Mesenchymal stem cell (in vitro differentiated cells and primary cell): ENCODE results near the gene FCGR3B. TPM values are rescaled to one million over a fixed set of nuclear protein-coding genes. Genes with fewer than 3 reads are reported as not detected.

Source experiments
- DNase-seq: peaks from one replicate; pipeline ENCODE4 v3.0.0-alpha.2; 2013
- H2AFZ ChIP-seq: one replicate; pipeline ENCODE4 v1.6.1; 2013; ENCODE audit warnings: low read depth, mild to moderate bottlenecking, control low read depth, inconsistent platforms, low read length, moderate library complexity
- H2AK5ac ChIP-seq: 2 replicates; pipeline ENCODE4 v1.6.1; 2013; ENCODE audit warnings: low read length, moderate library complexity, mild to moderate bottlenecking, inconsistent platforms; ENCODE audit not compliant: severe bottlenecking
- H2BK120ac ChIP-seq: one replicate; pipeline ENCODE4 v1.6.1; 2013; ENCODE audit warnings: low read depth, mild to moderate bottlenecking, inconsistent platforms, low read length, moderate library complexity
- H2BK12ac ChIP-seq, 2 experiments: one replicate each; pipeline ENCODE4 v1.6.1; 2013; ENCODE audit warnings: inconsistent platforms in 2 of 2, low read length in 2 of 2, mild to moderate bottlenecking in 2 of 2, moderate library complexity in 2 of 2, control low read depth in 1 of 2
- H2BK15ac ChIP-seq: one replicate; pipeline ENCODE4 v1.6.1; 2013; ENCODE audit warnings: mild to moderate bottlenecking, low read depth, inconsistent platforms; ENCODE audit not compliant: poor library complexity, severe bottlenecking
- H2BK5ac ChIP-seq: 2 replicates; pipeline ENCODE4 v1.6.1; 2013; ENCODE audit warnings: low read depth, mild to moderate bottlenecking, low read length, control low read depth, inconsistent platforms; ENCODE audit not compliant: poor library complexity, severe bottlenecking
- H3K14ac ChIP-seq, 2 experiments: one replicate each; pipeline ENCODE4 v1.6.1; 2013; ENCODE audit warnings: inconsistent platforms in 2 of 2, low read length in 2 of 2, control low read depth in 1 of 2, mild to moderate bottlenecking in 1 of 2, moderate library complexity in 1 of 2
- H3K18ac ChIP-seq, 2 experiments: one replicate each; pipeline ENCODE4 v1.6.1; 2013; ENCODE audit warnings: inconsistent platforms in 2 of 2, low read length in 2 of 2, control low read depth in 1 of 2, low read depth in 1 of 2, mild to moderate bottlenecking in 1 of 2
- H3K23ac ChIP-seq, 2 experiments: one replicate each; pipeline ENCODE4 v1.6.1; 2013; ENCODE audit warnings: inconsistent platforms in 2 of 2, low read length in 2 of 2, mild to moderate bottlenecking in 2 of 2, moderate library complexity in 2 of 2, control low read depth in 1 of 2
- H3K27ac ChIP-seq: 2 replicates; pipeline ENCODE4 v1.5.1; 2013; ENCODE audit warnings: mild to moderate bottlenecking, moderate library complexity, low read length, control low read depth, inconsistent platforms; ENCODE audit not compliant: poor library complexity, severe bottlenecking
- H3K27me3 ChIP-seq, 2 experiments: 2 replicates each; pipeline versions ENCODE4 v1.6.1 to v1.7.0; 2013; ENCODE audit warnings: low read length in 2 of 2, mild to moderate bottlenecking in 2 of 2, moderate library complexity in 2 of 2, control low read depth in 1 of 2, inconsistent platforms in 1 of 2; ENCODE audit not compliant: control insufficient read depth in 1 of 2, insufficient read depth in 1 of 2
- H3K36me3 ChIP-seq, 2 experiments: 2 replicates each; pipeline versions ENCODE4 v1.6.1 to v1.7.0; 2013; ENCODE audit warnings: low read length in 2 of 2, control low read depth in 1 of 2, inconsistent platforms in 1 of 2, low read depth in 1 of 2, mild to moderate bottlenecking in 1 of 2; ENCODE audit not compliant: insufficient read depth in 2 of 2, control insufficient read depth in 1 of 2
- H3K4ac ChIP-seq, 2 experiments: one replicate each; pipeline ENCODE4 v1.6.1; 2013; ENCODE audit warnings: inconsistent platforms in 2 of 2, low read length in 2 of 2, mild to moderate bottlenecking in 2 of 2, moderate library complexity in 2 of 2, control low read depth in 1 of 2, low read depth in 1 of 2
- H3K4me1 ChIP-seq: 2 replicates; pipeline ENCODE4 v1.6.1; 2013; ENCODE audit warnings: low read depth, low read length, control low read depth; ENCODE audit not compliant: control insufficient read depth, insufficient read depth
- H3K4me2 ChIP-seq: 2 replicates; pipeline ENCODE4 v1.6.1; 2013; ENCODE audit warnings: low read length, mild to moderate bottlenecking, inconsistent platforms; ENCODE audit not compliant: poor library complexity, severe bottlenecking
- H3K4me3 ChIP-seq, 2 experiments: 2 replicates each; pipeline versions ENCODE4 v1.5.1 to v1.7.0; 2013; ENCODE audit warnings: low read length in 2 of 2, mild to moderate bottlenecking in 2 of 2, control low read depth in 1 of 2, low read depth in 1 of 2; ENCODE audit not compliant: insufficient read depth in 1 of 2
- H3K79me1 ChIP-seq: replicated peaks from 2 replicates; pipeline ENCODE4 v1.6.1; 2013; ENCODE audit warnings: mild to moderate bottlenecking, control low read depth, low read length, inconsistent platforms; ENCODE audit not compliant: poor library complexity, severe bottlenecking
- H3K9ac ChIP-seq: 2 replicates; pipeline ENCODE4 v1.7.0; 2013; ENCODE audit warnings: mild to moderate bottlenecking, low read length, moderate library complexity
- H3K9me3 ChIP-seq: 2 replicates; pipeline ENCODE4 v1.7.0; 2013; ENCODE audit warnings: mild to moderate bottlenecking, low read length; ENCODE audit not compliant: control insufficient read depth
- H4K8ac ChIP-seq: one replicate; pipeline ENCODE4 v1.6.1; 2013; ENCODE audit warnings: inconsistent platforms, mild to moderate bottlenecking, low read length, moderate library complexity
- H4K91ac ChIP-seq: one replicate; pipeline ENCODE4 v1.6.1; 2013; ENCODE audit warnings: mild to moderate bottlenecking, low read length, inconsistent platforms
- WGBS: methylation state at CpG from one replicate; pipeline ENCODE4 v1.1.7; 2013; ENCODE audit warnings: mixed read lengths; 5-methylcytosine and 5-hydroxymethylcytosine counted together
- polyA plus RNA-seq, 2 experiments: library from polyadenylated mRNA; stranded (reverse); fragments of 200-250 nt; gene quantifications; one replicate each; pipeline ENCODE4 v1.2.3, GENCODE V29; 2013

The FCGR3B gene
- not detected for polyA plus RNA-seq (2013, experiment 1 of 2)
- not detected for polyA plus RNA-seq (2013, experiment 2 of 2)

GRCh38 chr1:161631076-161631475 lies at the start of gene FCGR3B:
Gene FCGR3B, minus strand, starts transcription at chr1:161631176. Its CDS starts 82 bp downstream, at chr1:161631094.
- Histone ChIP-seq H3K9me3 (no peaks in the 10 kb centered on the region), H3K4me2 (no peak within 1 kb of the TSS), H3K18ac (no peak within 1 kb of the TSS), H2BK5ac (no peak within 1 kb of the TSS), H2BK12ac (no peak within 1 kb of the TSS), H3K14ac (no peak within 1 kb of the TSS), H2AK5ac (no peak within 1 kb of the TSS), H2AFZ (no peak within 1 kb of the TSS), H3K27ac (no peak within 1 kb of the TSS), H3K4ac (no peak within 1 kb of the TSS), H4K8ac (no peak within 1 kb of the TSS), H3K23ac (no peak within 1 kb of the TSS), H3K36me3 (no peaks in the 10 kb centered on the region), H2BK15ac (no peak within 1 kb of the TSS), H3K27me3 (no peaks in the 10 kb centered on the region), H4K91ac (no peak within 1 kb of the TSS), H3K4me1 (no peaks in the 10 kb centered on the region), H3K9ac (no peak within 1 kb of the TSS), H2BK120ac (no peak within 1 kb of the TSS), H3K4me3 (no peak within 1 kb of the TSS), H3K79me1 (no peaks in the 10 kb centered on the region)
- 95% methylated on average over 2 of the region's 4 CpGs for WGBS
- DNase-seq = no peak

GRCh38 chr1:161678500-161678899 lies 47.5 kb upstream of the FCGR3B start:
- 95% methylated on average over 1 of the region's 3 CpGs for WGBS
- H4K8ac ChIP-seq = no peak overlapping the region
- H2BK12ac ChIP-seq = no peak overlapping the region

GRCh38 chr1:161676958-161677689 lies 46.1 kb upstream of the FCGR3B start:
- H3K36me3 ChIP-seq = no peaks in the 10 kb centered on the region
- no peak overlapping the region for H3K18ac ChIP-seq
- no peak overlapping the region for H2AK5ac ChIP-seq
- WGBS = 93% methylated on average over 5 of the region's 5 CpGs
- H2BK5ac ChIP-seq = no peak overlapping the region
- no peak overlapping the region for H3K4ac ChIP-seq
- H3K9ac ChIP-seq = no peak overlapping the region
- no peak overlapping the region for H3K23ac ChIP-seq
- H3K27ac ChIP-seq = no peak overlapping the region
- H2BK120ac ChIP-seq = no peak overlapping the region
- no peak overlapping the region for H3K4me2 ChIP-seq
- no peaks in the 10 kb centered on the region for H3K4me1 ChIP-seq
- H3K27me3 ChIP-seq = peaks cover 0 to 18% of the 10 kb centered on the region in 2 experiments
- H3K14ac ChIP-seq = peak overlapping the region in 1 of 2 experiments; percentile 7
- H4K8ac ChIP-seq = no peak overlapping the region
- no peaks in the 10 kb centered on the region for H3K9me3 ChIP-seq
- no peak overlapping the region for H2BK12ac ChIP-seq
- no peak overlapping the region for H2AFZ ChIP-seq
- no peaks in the 10 kb centered on the region for H3K79me1 ChIP-seq
- no peak overlapping the region for H3K4me3 ChIP-seq
- no peak overlapping the region for H4K91ac ChIP-seq
- DNase-seq = no peak
- H2BK15ac ChIP-seq = no peak overlapping the region

More at GRCh38 chr1:161678500-161678899, 47.5 kb upstream of the FCGR3B start:
- no peak overlapping the region for H3K4ac ChIP-seq
- no peaks in the 10 kb centered on the region for H3K79me1 ChIP-seq
- H3K18ac ChIP-seq = no peak overlapping the region
- H3K23ac ChIP-seq = no peak overlapping the region
- no peak for DNase-seq
- no peak overlapping the region for H2AFZ ChIP-seq
- no peak overlapping the region for H3K4me2 ChIP-seq
- H3K4me3 ChIP-seq = no peak overlapping the region
- H2BK15ac ChIP-seq = no peak overlapping the region
- no peaks in the 10 kb centered on the region for H3K9me3 ChIP-seq
- peaks cover 0 to 18% of the 10 kb centered on the region in 2 experiments for H3K27me3 ChIP-seq
- no peaks in the 10 kb centered on the region for H3K4me1 ChIP-seq
- H3K36me3 ChIP-seq = no peaks in the 10 kb centered on the region
- no peak overlapping the region for H4K91ac ChIP-seq
- H3K9ac ChIP-seq = no peak overlapping the region
- no peak overlapping the region for H2BK5ac ChIP-seq
- H3K14ac ChIP-seq = no peak overlapping the region
- H2BK120ac ChIP-seq = no peak overlapping the region
- no peak overlapping the region for H2AK5ac ChIP-seq
- H3K27ac ChIP-seq = no peak overlapping the region

- Histone ChIP-seq H3K4me1 (no peaks in the 10 kb centered on the region), H2BK15ac (no peak overlapping the region), H3K18ac (no peak overlapping the region), H3K14ac (no peak overlapping the region), H3K9ac (no peak overlapping the region), H4K91ac (no peak overlapping the region), H3K27ac (no peak overlapping the region), H2AFZ (no peak overlapping the region), H2BK120ac (no peak overlapping the region), H3K9me3 (no peaks in the 10 kb centered on the region), H3K4me3 (no peak overlapping the region), H3K79me1 (no peaks in the 10 kb centered on the region), H4K8ac (no peak overlapping the region), H3K36me3 (no peaks in the 10 kb centered on the region), H2BK12ac (no peak overlapping the region), H3K23ac (no peak overlapping the region), H2BK5ac (no peak overlapping the region), H3K4me2 (no peak overlapping the region), H3K4ac (no peak overlapping the region), H3K27me3 (peaks cover 0 to 18% of the 10 kb centered on the region in 2 experiments), H2AK5ac (no peak overlapping the region)
- WGBS = 82% methylated on average over 2 of the region's 2 CpGs
- no peak for DNase-seq
Observed at GRCh38 chr1:161676441-161676840, 45.5 kb upstream of the FCGR3B start.
